Measurements from ENCODE around the gene GTPBP3.

Gene GTPBP3

DNA sequence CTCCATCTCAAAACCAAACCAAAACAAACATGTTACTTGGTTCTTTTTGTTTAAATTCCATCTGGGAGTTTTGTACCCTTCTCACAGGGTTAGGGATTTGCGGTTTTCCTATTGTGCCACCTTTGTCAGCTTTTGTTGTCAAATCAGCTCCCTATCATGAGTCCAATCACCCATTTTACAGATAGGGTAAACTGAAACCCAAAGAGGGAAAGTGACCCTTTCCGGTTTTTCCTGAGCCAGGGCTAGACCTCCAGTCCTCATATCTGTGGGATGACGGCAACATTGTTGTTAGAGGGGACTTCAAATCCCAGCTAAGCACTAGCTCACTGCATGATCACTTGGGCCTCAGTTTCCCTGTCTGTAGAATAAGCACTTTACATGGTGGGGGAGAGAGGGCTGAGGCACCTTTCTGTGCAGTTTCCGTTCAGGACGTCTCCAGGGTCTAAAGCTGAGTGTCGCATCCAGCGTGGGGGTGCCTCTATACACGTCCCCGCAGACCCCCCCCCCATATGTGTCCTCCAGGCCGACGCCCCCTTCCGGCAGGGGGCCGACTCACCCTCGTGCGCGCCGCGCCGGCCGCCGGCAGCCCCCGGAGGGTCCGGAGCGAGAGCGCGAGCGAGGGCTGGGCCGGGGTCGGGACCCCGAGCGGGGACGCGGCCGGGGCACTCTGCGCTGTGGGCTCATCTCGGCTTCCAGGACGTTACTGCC lies 52.8 kb downstream of the GTPBP3 start:
- DNase-seq, result no peak

DNA sequence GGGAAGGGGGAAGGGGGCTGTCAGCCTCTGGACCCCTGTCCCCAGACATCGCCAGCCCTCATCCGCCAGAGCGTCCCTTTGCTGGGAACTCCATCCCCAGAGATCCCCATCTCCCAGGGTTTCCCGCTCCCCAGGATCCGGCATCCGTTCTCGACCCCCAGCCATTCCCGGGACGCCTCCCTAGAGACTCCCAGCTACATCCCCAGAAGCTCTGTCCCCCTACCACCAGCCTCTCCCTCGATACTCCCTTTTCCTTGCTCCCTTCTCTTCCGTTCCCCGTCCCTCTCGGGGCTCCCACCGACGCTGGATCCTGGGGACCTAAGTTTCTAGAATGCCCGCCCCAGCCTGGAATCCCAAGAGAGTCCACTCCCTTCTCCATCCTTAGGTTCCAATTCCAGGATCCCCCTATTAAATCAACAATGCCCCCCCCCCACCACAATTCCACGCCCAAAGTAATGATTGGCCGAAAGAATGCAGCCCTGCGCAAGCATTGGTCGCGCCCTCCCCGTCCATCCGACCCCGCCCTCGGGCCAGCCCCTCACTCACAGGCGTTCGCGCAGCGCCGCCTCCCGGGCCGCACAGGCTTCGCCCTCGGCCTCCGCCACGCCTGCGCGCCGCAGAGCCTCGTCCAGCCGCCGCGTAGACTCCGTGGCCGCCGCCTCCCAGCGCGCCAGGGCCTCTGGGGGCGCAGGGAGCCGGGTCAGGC lies 53.5 kb downstream of the GTPBP3 start:
- DNase-seq, result peak; percentile 95

DNA sequence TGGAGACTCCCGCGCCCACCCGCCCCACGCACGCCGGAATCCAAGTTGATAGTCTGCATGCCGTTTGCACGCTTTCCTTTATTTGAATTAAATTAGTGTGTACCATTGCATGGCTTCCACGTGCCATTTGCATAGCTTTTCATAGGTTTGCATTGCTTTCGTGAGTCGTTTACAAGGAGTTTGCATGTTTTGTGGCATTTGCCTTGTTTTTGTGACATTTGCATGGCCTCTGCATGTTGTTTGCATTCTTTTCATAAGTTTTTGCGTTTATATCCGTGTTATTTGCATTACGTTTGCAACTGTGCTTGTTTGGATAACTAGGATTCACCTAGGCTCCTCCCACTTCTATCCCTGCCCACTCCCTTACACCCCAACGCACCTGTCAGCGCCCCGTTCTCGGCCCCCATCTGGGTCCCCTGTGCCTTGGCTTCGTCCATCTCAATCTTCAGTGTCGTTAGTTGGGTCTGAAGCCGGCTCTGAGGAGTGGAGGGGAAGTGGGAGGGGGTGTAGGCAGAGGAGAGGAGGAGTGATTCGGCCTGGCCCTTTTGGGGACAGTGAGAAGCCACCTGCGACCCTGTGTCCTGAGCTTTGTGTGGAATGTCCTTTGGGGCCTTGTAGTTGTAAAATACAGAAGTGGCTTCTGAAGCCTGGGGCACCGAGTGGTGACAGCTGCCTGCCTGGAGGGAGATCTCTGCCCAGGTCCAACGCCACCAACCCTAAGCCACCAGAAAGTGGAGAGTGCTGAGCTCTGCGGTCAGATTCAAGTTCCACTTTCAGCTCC lies 54.2 kb downstream of the GTPBP3 start:
- DNase-seq, result no peak

All from femur (tissue), 1 donor.